ENCODE data around the gene VPS39. TPM values are rescaled to one million over a fixed set of nuclear protein-coding genes. Genes with fewer than 3 reads are reported as not detected.
"Not testable (repeated sequence)": the region's sequence is repeated elsewhere in the genome, so short reads cannot be mapped to it uniquely, and the experiment has no call there.

The VPS39 gene, protein sequence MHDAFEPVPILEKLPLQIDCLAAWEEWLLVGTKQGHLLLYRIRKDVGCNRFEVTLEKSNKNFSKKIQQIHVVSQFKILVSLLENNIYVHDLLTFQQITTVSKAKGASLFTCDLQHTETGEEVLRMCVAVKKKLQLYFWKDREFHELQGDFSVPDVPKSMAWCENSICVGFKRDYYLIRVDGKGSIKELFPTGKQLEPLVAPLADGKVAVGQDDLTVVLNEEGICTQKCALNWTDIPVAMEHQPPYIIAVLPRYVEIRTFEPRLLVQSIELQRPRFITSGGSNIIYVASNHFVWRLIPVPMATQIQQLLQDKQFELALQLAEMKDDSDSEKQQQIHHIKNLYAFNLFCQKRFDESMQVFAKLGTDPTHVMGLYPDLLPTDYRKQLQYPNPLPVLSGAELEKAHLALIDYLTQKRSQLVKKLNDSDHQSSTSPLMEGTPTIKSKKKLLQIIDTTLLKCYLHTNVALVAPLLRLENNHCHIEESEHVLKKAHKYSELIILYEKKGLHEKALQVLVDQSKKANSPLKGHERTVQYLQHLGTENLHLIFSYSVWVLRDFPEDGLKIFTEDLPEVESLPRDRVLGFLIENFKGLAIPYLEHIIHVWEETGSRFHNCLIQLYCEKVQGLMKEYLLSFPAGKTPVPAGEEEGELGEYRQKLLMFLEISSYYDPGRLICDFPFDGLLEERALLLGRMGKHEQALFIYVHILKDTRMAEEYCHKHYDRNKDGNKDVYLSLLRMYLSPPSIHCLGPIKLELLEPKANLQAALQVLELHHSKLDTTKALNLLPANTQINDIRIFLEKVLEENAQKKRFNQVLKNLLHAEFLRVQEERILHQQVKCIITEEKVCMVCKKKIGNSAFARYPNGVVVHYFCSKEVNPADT
- total RNA-seq, result 44.2 TPM

DNA sequence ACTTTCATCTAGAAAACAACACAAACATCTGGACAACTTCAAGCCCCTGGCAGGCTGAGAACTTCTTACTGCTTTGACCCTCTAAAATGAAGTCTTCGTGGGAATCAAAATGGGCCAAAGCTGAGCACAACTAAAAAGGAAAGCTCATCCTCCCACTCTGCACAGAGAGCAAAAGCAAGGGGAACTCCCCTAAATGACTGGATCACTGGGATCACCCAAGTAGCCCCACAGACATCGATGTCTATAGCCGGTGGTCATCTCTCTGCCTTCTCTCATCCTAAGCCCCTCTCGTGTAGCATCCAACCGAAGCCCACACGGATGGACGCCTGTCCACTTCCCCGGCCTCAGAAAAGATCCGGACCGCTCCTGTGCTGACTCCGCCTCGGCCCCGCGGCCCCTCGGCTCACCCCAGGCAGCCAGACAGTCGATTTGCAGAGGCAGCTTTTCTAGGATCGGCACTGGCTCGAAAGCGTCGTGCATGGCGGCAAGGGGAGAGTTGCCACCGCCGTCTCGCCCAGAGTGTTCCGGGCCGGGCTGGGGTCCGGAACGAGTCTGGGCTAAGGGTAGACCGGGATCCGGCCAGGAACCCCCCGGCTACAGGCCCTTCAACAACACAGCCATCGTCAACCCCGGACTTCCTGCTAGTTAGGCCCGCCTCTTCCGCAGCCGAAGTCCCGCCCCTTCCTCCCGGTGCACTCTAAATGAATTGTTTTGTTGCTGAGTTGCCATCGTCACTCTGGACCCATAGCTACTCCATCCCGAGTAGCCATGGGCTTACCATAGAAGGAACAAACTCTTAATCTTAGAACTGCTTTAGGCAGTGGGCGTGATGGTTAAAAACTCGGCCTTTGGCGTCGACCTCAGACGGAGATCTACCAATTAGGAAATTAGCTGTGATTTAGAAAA lies at the start of gene VPS39:
Gene VPS39, minus strand, starts transcription at position 631 of the 906 bp plus-strand sequence. Its CDS starts 151 bp downstream, at position 480.
- peak; percentile 83 for DNase-seq

DNA sequence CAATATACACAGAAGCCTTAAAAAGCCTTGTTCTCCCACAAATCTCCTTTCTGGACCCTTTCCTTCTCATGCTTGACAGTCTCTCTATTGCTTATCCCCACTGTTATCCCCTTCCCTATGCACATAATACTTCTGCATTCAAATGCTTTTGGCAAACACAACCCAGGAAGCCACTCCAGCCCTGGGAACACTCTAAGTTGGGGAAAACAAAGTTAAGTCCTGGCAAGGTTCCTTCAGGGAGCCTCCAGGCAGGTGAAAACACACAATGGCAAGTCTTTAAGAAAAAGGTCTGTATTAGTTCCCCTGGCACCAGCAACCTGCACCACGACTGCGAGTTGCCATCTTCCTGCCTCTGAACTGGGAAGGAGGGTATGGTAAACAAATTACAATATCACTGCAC lies 45.2 kb upstream of the VPS39 start:
- DNase-seq, result no peak

DNA sequence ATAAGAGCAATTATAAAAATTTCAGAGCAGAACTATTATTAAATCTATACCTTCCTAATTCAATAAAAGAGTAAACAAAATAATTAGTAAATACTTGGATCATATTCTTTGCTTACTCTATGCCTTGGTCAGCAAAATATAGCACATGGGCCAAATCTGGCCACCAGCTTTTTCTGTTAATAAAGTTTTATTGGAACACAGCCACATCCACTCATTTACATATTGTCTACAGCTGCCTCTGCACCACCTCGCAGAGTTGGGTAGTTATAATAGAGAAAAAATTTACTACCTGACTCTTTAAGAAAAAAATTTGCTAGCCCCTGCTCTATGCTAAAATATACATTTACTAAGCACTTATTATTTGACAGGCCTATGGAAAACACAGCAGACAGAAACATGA lies 32.7 kb upstream of the VPS39 start:
- no peak for DNase-seq

DNA sequence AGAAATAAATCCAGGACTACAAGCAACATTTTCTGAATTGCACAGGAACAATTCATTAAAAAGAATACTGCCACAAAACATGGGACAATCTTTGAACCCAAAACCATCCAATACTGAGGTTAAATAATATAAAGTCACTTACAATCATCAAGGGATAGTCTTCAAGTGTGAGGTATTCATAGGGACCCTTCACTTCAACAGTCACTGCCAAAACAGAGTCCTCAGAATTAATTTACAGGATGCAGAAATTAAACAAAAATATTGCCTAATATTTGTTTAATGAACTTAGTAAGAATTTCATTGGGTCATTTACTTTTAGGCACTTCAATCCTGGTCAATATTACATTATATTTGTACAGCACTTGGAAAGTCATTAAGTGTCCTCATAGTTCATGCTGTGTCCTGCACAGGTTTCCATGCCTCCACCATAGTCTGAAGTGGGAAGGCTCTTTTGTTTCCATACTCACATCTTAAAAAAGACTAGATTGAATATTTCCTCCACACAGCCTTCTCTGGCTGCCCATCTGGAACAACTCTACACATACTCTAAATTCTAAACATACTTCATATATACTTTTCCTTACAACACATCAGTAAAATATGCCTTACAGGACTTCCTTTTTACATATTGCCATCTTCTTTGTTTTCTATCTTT lies 31.6 kb upstream of the VPS39 start:
- DNase-seq, result no peak

DNA sequence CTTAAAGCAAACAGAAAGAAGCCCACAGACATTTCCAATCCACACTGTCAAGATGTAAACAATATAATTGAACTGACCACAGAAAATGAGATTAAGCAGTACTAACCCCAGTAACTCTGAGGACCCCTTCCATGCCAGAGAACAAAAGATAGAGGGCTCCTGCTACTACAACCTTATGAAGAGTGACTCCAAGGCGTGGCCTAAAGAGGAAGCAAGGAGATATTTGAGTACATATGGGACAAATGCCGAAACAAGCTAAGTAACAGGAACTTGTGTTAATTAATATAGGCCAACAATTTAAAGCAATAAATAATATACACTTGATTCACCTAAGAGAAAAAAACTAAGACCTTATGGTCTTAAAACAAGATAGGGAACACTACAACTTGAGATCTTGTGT lies 25.0 kb upstream of the VPS39 start:
- DNase-seq, result no peak

DNA sequence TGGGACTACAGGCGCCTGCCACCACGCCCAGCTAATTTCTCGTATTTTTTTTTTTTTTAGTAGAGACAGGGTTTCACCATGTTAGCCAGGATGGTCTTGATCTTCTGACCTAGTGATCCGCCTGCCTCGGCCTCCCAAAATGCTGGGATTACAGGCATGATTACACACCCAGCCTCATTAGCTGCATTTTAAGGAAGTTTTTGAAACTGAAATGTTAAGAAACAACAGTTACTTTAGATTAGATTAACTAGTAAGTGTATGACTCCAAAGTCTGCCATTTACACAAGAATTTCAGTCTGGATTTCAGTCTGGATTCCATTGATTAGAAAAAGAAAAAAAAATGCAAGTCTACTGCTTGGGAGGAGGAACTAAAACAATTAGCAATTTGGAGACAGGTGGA lies 24.5 kb upstream of the VPS39 start:
- no peak for DNase-seq

DNA sequence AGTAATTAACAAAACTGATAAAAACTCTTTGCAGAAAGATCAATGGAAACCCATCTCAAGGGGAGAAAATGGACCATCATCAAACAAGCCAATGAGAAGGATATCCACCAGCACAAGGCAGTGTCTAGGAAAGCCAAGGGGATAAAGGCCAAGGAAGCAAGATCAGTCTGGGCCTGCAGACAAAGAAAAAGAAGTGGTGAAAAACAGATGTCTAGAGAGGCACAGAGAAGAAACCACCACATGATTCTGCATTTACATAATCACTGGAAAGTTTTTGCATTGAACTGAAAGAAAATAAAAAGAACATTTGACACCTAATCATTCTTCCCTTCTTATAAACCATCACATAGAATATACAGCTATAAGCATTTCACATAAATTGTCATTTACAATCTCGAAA lies 23.0 kb upstream of the VPS39 start:
- DNase-seq, result no peak

DNA sequence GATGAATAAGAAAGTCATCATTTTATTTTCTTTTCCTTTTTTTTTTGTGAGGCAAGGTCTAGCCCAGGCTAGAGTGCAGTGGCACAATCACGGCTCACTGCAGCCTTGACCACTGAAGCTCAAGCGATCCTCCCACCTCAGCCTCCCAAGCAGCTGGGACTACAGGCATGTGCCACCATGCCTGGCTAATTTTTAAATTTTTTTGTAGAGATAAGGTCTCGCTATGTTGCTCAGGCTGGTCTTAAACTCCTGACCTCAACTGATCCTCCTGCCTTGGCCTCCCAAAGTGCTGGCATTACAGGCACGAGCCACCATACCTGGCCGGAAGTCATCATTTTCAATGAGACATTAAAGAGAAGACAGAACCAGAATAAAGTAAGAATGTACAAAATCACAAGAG lies 20.9 kb upstream of the VPS39 start:
- not testable (repeated sequence) for DNase-seq

DNA sequence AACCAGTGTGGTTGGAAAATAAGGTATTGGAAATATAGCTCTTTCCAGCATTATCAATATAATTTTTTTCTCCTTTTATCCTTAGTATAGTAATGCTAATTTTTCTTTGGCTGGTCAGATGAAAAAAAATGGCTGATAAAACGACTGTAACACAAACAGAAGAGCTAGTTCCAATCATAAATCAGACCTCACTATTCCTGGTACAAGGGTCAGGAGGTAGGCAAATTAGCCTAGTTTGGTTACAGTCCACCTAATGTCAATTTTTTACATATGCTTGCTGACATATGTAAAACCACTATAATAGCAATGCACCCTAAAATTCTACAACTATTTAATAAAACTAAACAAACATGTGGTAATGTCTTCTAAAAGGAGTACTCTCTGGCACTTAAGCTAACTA lies 19.9 kb upstream of the VPS39 start:
- DNase-seq, result no peak

DNA sequence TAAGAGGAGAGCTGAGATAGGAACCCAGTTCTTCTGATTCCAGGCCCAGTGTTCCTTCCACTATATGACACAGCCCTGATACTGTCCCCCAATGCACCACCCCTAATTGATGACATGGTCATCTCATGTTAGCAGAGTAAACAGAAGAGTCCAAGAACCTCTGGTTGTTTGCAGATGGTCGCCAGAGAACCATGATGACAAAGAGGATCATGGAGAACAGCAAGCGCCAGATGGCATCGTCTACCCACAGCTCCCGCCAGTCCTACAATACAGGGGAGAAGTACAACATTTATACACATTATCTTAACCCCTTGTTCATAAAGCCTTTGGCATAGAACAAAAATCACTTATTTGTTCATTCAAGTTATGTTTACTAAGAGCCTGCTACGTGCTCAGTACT lies 18.5 kb upstream of the VPS39 start:
- no peak for DNase-seq

DNA sequence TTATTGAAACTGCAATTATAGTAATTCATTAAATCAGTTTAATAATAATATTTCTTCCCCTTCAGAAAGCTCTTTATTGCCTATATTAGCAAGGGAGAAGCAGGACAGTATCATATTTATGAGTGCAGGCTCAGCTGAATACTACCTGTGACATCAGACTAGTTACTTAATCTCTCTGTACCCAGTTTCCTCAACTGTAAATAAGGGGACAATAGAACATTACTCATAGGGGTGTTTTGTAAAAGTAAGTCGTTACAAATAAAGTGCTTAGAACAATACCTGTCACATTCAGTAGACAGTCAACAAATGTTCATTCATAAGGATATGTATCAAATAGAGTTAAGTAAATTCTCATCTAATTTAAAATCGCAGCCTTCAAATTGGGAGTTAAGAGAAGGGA lies 12.1 kb upstream of the VPS39 start:
- DNase-seq, result no peak

DNA sequence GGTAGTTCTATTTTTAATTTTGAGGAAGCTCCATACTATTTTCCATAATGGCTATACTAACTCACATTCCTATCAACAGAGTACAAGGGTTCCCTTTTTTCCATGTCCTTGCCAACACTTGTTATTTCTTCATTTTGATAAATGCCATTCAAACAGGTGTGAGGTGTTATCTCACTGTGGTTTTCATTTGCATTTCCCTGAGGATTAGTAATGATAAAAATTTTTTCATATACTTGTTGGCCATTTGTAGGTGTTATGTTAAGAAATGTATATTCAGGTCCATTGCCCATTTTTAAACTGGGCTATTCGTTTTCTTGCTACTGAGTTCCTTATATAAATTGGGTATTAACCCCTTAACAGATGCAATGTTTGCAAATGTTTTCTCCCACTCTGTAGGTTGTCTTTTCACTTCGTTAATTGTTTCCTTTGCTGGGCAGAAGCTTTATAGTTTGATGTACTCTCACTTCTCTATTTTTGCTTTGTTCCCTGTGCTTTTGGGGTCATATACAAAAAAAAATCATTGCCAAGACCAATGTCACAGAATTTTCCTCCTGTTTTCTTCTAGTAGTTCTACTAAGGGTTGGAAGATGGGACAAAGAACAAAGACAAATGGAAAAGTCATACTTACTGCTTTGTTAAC lies 11.0 kb upstream of the VPS39 start:
- DNase-seq, result no peak

DNA sequence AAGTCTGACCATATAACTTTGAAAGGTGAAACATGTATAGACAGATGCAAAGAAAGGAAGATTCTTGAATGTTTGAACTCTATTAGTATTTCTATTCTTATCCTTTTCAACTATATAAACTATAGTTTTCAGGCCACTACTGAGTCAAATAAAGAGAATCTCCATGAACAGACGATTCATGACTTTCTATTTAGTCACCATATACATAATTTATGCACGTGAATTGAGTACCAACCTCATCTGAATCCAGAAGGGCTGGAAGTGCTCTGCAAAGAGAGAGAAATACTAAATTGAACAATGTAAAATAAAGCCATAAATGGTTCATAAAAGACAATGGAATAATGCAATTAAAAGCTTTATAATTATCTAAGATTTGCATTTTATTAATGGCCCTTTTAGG lies 9.5 kb upstream of the VPS39 start:
- no peak for DNase-seq

DNA sequence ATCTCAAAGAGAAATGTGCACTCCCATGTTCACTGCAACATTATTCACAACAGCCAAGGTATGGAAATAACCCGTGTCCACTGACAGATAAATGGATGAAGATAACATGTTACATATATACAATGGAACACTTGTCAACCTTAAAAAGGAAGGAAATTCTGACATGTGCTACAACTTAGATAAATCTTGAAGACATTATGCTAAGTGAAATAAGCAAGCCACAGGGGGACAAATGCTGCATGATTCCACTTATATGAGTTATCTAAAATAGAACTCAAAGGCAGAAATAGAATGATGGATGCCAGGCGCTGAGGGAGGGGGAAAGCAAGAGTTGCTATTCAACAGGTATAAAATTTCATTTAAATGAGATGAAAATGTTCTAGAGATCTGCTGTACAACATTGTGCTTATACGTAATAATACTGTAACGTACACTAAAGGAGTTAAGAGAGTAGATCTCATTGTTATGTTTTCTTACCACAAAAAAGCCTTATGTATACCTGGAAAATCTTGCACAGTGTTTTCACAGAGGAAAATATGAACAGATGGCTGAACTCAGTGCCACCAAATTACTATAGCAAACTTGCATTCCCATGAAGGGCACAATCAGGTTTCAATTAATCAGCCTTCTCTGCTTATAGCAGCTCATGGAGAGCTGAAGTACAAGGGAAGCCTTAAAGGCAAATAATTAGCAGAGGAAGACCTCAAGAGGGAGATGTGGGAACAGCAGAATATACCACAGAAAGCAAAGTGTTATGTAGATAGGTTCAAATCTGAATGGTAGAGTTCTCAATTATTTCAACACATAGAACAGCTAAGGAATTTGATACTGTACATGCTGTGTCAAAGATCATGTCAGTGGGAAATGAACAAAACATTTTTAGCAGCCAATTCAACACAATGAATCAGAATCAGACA lies 8.1 kb upstream of the VPS39 start:
- DNase-seq, result no peak

DNA sequence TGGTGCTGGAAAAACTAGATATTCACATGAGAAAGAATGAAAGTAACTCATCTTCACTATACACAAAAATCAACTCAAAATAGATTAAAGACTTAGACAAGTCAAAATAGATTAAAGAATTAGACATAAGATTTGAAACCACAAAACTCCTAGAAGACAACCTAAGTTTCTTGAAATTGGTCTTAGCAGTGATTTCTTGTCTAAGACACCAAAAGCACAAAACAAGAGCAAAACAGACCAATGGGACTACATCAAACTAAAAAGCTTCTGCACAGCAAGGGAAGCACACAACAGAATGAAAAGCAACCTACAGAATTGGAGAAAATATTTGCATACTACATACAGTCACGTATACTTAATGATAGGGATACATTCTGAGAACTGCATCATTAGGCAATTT lies 6.5 kb upstream of the VPS39 start:
- DNase-seq, result no peak

DNA sequence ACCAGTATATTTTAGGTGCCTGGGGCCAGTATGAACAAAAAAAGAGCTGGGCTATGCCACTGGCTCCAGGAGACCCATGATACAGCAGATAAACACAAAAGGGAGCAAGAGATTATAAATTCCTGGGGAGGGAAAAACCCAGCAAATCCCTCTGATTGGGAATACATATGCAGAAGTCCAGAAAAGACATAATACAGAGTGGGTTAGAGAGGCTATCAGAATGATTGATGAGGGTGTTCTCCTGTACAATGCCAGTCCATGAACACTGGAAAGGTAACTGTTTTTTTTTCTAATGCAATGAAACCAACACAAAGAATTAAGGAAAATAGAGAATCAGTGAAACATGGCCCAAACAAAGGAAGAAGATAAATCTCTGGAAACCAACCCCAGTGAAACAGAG lies 5.4 kb upstream of the VPS39 start:
- no peak for DNase-seq

DNA sequence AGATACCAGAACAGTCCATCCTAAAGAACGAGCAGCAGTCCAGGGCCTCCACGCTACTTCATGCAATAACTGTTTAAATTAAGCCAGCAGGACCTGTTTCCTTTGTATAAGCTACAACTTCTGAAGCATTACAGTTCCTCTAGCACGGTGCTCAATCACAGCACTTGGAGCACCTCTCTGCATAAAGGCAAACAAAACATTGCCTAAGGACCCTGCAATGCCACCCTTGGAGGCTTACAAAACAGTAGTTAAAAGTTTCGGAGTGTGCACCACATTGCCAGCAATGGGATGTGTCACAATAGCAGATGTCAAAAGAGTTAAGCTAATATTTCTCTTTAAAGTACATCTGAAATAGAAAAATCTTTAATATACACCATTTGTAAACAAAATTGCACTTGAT lies 2.6 kb upstream of the VPS39 start:
- DNase-seq, result no peak

DNA sequence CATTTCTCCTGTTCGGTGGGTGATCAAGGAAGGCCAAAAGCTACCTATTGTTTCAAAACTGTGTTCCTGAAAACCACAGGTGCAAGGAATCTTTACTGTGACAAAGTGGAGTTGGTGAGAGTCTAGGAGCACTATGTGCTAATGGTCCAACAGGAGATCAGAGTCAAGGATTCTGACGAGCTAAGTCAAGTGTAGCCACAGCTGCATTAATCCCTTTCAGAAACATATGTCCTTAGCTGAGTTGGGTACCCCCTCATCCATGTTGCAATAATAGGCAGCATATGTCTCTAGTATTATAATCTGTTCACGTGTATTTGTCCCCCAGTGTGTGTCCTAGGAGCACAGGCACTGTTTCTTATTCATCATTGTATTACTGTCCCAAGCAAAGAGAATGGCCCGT lies 1.7 kb downstream of the VPS39 start:
- DNase-seq, result no peak

DNA sequence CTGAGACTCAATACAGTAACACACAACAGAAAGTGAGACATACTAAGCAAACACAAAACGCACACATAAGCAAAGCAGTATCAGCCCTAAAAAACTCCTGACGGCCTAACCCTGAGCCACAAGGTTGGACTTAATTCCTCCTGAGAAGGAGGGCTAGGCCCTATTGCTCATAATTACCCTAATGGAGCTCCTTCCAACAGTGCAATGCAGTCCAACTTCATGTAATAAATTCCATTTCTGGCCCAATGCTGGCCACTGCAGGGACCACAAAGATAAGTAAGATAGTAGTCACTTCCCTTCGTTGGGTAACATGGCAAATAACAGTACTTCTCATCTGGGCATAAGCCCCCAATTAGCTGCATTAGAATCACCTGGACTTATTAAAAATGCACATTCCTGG lies 4.2 kb downstream of the VPS39 start:
- no peak for DNase-seq

DNA sequence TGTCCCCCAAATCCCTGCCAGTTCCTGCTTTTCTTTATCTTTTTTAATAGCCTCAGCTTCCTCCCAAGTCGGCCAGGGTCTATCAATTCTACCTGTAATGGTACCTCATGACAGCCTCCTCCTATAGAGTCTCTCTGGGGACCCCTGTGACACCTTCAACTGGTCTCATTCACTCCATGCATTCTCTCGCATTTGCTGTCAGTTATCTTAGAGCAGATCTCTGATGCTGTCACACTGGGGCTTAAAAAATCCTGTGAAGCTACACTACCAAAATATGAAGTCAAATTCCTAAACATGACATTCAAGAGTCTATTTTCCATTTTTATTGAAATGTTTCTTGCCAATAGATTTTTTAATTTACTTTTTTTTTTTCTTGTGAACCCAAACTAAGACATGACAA lies 5.5 kb downstream of the VPS39 start:
- DNase-seq, result no peak

Measured in skin of body (tissue), 2 donors.